NCI-H2196 treated with DMSO at 0.1 percent for 48 hours (cell line): ENCODE measurements around the gene SEPTIN11.
"Not testable (repeated sequence)": the region's sequence is repeated elsewhere in the genome, so short reads cannot be mapped to it uniquely, and the experiment has no call there.

ENCODE experiments used
- DNase-seq: peaks from one replicate; lab custom pipeline; 2025; ENCODE audit not compliant: unreplicated experiment; lab: John Stamatoyannopoulos, UW

The SEPTIN11 gene

DNA sequence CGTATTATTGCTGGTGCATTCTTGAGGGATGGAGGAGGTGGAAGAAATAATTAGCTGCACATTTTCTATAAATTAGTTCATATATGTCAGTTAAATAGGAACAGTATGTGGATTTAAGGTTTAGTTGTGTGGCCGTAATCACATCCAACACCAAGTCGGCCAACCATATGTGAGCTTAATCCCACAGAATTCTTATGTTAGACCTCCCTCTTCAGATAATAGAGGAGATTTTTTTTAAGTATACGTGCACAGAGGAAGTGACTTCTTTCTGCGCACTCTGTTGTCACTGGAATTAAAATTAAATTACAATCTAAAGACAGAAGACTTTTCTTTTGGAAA, 2.1 kb downstream of the SEPTIN11 start:
- no peak for DNase-seq

DNA sequence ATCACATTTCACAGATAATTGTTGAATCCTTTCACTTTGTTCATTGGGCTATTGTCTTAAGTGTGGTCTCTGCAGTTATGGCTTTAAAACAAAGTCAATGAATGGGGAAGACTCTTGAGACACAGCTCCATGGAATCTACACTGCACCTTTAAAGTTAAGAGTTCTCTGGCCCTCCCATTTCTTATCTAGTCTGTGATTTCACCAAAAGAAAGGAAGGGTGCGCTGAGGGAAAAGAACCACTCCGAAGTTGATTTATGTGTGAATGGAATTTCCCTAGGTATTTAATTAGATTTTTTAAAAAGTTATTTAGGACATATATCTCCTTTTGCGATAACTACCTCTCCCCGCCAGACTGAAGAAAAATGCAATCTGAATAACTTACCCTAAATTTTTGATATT, 2.5 kb downstream of the SEPTIN11 start:
- no peak for DNase-seq

DNA sequence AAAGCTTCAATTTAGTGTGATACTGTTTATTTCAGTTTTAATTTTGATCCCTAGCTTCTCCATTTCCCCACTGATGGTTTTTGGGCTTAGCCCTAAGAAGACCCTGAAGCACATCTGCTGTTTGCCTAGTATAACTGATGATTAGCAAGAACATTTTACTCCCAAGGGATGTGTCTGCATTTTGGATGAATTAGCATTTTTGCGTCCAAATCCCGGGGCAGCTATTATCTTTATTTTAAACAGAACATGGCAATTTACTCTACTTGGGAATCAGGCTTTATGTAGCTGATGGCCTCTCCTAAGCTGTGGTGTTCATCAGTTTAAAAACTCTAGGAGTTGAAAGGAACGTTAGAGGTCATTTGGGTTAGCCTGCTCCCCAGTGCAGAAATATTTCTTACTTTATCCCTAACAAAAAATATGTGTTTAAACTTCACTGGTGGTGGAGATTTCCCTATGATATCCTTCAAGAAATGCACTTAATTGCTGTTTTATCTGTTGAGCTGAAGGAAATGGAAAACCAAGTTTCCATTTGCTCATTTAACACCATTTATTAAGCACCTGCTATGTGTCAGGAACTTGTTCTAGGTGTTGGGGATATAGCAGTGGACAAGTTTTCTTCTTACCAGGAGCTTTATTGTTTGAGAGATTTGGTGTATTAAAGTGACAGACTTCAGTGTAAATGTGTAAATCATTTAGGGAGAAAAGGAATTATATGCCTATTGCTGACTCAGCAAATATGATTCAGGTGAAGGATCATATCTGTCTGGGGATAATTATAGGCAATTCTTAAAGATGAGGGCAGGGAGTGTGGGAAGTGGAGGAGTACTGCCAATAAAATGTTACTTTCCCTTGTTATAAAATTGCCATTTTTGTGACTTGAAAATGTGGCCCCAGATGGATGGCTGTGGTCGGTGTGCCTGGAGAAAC, 3.4 kb downstream of the SEPTIN11 start:
- DNase-seq, result no peak

DNA sequence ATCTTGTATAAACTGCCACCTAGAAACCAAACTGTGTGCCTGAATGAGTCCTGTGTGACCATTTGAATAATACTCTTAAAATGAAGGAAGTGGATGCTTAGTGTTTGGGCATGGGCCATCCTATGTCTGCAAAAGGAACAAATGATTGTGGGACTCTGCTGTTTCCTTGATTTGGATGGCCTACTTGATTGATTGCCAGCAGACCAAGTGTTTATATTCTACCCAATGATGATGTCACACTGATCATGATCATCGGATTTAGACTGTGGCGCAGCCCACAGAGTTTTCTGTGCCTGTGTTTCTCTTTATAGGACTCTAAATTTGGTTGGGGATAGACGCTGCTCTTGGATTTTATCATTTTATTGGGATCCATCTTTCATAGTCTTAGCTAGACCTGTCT, 4.4 kb downstream of the SEPTIN11 start:
- no peak for DNase-seq

DNA sequence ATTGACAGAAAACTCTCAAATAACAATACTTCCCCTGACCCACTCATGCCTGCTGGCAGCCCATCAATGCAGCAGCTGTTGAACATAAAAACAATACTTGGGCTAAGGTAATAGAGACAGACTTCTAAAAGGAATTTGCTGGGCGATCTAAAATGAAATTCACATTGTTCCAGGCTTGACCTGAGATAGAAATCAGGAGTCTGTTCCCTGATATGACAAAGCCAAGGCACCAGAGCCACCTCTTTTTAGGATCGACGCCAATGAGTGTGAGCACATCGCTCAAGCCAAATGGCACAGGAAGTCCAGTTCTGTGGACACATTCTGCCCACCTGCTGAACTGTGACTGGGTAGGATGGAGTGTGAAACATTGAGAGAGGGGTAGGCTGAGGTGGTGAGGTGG, 4.9 kb downstream of the SEPTIN11 start:
- DNase-seq, result no peak

DNA sequence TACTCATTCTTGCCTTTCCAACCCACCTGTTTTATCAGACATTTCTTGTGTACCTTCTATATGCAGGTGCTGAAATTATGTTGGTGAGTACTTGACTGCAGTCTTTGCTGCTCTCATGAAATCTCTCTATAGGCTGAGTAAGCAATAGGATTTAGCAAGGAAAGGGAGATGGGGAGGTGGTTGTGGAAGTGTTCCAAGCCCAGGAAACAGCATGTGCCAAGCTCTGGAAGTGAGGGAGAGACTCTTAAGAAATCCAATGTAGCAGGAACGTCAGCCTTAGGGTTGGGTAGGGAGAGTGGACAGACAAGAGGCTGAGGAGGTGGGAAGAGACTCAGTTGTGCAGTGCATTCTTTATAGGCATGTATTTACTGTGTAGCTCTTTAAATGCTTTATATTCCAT, 5.6 kb downstream of the SEPTIN11 start:
- no peak for DNase-seq

DNA sequence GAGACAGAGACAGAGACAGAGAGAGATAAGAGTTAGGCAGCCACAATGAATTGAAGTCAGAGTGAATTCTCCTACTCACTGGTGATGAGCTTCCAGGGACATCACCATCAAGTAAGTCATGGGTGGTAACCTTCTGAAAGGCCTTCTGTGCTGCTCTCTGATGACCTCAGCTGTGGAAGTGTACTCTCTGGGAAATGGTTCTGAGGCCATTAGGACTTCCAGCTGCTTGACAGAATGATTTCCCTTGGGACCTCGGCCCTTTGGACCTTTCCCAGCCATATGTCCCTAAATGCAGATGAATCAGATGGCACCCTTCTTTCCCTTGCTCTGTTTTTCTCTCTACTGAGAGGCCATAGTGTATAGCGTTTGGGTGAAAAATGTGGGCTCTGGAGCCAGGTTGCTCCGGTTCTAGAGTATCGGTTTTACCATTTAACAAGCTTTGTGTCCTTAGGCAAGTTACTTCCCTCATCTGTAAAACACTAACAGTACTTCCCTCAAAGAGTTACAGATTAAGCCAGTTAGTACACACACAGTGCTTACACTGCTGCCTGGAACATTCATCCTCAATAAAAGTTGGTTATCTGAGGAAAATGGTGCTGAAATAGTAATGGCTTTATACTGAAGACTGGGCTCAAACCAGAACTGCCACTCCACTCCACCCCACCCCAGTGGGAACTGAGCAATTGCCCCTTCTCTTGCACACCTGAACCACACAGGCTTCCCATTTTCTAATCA, 7.6 kb downstream of the SEPTIN11 start:
- no peak for DNase-seq

DNA sequence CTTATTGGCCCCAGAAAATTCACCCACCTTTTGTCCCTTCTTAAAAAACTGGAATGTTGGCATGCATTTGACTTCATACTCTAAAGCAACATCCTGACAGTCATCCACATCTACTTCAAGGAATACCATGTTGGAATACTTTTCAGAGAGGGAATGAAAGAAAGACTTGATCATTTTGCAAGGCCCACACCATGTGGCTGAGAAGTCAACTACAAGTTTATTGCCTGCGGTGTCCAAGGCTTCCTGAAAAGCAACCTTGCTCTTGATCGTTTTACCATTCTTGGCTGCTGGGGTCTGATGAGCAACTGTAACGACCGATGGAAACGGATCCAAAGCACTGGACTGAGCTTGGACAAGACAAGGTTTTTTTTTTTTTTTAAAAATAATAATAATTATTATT, 9.3 kb downstream of the SEPTIN11 start:
- DNase-seq, result no peak

DNA sequence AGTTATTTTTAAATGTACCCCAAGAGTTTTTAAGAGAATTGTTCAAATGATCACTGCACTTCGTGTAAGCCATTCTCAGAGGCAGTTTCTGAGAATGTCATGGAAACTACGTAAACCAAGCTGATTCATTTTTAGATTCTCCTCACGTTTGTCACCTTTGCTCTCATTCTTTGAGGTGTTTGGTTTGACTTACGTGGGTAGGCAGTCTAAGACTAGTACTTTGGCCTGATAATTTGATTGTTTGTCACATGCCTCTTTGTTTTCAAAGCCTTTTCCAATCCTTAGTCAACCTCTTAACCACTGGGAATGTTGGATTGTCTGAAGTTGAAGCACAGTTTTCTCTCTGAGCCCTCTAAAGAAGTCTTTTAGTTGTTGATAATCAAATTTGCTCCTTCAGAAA, 10.5 kb downstream of the SEPTIN11 start:
- no peak for DNase-seq

DNA sequence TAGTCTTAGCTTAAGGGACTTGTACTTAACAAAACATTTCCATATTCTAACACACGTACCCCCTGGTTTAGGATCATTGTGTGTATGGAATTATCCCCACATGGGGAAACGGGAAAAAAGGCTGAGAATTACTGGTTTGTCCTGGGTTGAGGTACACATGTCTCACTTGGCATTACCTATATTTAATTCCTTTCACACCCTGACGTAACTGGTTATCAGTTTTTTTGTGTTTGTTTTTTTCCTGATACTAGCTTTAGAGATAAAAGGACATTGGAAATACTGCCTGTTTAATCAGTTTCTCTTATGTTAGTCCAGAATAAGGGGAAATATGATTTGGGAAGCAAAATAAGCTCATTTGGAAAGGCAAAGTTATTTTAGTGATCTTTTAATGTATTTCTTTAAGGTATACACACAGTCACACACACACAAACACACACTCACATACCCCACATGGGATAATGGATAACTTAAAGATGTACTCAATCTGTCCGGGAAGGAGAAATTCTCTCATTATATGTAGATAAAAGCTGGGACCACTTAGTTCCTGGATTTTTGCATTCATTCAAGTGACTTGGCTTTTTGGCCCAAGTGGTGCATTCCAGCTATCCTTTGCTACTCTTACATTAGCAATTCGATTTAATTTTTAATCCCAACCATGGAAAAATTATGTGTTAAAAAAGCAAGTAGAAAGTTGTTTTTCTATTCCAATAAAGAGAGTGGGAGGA, 13.0 kb downstream of the SEPTIN11 start:
- DNase-seq, result no peak

DNA sequence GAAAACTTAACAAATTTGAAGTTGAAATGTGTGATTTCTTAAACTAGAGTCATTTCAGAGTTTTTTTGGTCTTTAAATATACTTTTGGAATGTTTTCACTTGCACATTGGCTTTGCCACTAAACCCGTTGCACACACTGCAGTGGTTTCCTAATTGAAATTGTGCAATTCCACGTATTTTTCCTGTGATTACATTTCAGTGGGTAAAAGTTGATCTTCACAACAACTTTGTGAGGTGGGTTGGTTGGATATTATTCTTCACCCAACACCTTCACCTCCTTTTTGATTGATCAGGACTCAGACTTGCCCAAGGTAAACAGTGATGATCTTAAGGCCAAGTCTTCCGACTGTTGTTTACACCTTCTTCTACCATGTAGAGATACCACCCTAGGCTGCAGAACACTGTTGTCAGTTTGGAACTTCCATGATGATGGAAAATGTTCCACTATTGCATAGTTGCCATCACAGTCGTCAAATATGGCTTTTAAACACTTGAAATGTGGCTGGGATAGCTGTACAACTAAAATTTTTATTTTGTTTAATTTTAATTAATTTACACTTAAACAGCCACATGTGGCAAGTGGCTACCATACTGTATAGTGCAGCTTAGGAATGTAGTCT, 13.7 kb downstream of the SEPTIN11 start:
- DNase-seq, result no peak

DNA sequence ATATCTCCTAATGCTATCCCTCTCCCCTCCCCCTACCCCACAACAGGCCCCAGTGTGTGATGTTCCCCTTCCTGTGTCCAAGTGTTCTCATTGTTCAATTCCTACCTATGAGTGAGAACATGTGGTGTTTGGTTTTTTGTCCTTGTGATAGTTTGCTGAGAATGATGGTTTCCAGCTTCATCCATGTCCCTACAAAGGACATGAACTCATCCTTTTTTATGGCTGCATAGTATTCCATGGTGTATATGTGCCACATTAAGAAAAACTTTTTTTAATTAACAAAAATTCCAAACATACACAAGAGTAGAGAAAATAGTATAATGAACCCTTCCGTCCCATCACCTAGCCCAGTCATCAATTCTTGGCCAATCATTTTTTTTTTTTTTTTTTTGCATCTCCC, 14.4 kb downstream of the SEPTIN11 start:
- not testable (repeated sequence) for DNase-seq

DNA sequence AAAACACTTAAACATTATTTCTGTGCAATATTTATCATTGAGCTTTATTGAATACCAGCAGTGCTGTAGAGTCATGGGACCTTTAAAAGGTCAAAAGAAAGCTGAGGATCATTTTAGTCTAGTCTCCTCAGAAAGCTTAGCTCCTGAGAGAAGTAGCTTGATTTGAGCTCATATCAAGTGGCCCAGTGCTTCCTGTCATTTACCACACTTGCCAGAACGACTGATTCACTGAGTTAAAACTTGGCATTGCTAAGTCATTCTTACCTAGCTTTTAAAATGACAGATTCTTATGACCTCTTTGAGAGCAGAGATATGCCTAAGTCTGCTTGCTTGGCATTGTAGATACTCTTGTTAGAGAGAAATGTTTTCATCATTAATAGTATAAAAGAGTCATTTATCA, 15.2 kb downstream of the SEPTIN11 start:
- DNase-seq, result no peak

DNA sequence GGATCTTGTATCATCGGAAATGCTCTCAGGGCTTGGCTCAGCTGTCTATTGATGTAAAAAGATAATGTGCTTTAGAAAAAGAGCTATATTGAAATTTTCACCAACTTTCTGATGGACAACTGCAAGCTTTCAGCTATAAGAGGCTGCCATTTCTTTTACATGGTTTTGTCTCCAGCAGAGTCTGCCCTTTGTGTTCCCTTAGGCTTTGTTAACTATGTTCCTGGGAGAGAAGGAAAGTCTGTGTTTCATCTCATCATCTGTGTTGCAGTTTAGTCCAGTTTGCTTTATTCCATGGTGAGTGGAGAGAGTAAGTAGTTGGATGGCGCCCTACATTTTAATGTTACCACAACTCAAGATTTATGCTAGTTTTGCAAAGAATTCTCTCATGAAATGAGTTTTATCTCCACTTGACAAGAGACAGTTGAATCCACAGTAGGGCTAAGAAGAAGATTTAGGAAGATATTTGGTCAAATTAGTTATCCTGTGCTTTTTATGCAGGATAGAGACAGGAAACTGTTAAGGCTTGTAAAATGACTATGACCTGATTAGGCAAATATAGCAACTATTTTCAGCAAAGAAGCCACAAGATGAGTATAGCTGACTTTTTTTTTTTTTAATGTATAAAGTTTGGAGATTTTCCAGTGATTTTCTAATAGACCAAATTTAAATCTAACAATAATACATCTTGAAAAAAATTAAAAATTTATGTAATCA, 16.5 kb downstream of the SEPTIN11 start:
- DNase-seq, result no peak

DNA sequence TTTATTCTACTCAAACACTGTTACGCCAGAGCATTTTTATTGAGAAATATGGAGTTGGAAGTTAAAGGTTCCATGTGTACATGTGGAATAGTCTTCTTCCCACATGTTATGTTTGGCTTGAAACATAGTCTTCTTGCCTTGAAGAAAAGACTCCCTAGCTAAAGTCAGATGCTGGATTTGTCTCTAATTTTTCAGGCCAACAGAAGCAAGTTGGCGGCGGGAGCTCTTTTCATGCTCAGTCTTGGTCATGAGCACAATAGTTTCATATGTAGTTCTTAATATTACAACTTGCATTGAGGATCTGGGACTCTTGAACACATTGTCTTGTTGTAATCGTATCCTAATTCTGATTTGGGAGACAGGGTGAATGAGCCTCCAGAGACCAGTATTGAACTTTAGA, 19.4 kb downstream of the SEPTIN11 start:
- no peak for DNase-seq

DNA sequence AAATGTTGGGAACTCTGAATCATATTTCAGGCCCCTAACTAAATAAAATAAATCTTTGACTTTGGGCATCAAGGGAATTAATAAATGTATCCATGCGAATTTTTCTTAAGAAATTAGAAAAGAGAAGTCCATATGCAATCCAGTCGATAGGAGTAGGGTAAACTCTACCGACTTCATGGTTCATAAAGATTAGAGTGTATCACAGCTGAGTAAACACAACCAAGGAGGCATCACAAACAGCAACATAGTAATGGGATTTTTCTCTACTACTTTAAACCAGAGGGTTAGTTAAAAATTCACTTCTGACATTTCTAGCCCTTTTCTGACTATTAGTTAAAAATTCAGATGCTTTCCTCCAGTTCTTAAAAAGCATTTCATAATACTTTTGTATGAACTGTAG, 19.9 kb downstream of the SEPTIN11 start:
- no peak for DNase-seq

DNA sequence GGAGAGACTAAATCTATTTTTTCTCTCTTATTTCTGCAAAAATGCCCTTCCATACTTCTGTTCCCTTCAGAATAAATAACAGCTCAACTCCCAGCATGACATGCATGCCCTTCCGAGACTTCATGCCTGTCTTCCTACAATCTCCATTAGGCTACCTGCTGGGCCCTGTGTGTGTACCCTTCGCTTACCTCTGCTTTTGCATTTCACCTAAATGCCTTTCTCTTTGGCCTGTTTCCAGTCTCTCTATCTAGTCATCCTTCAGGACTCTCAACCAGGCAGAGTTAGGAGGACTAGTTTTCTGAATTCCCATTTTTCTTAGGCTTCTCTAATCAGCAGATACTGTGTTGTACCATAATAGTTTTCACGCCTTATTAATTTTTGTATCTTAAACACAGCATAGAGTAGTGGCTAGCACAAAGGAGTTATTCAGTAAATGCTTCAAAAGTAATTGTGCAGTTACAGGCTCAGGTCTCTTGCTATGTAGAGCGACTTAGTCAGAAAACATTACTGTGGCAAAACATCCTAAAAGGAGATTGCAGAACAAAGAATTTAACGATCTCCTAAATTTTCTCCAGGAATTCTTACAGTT, 20.5 kb downstream of the SEPTIN11 start:
- no peak for DNase-seq

DNA sequence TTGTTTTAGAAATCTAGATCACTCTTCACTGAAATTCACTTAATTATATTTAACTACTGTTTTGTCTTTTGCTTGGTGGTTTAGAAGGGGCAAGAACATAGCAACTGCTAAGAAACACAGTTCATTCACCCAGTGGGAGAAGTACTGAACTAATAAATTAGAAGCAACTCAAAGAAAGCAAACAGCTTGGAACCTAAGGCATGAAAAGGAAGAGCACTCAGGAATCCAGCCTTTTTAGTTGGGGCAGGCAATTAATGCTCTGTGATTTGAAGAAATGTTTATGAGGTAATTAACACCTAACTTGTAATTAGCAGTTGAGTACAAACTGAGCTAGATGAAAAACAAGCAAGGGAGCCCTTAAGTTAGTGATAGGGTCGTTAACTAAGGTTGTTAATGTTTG, 22.8 kb downstream of the SEPTIN11 start:
- no peak for DNase-seq

DNA sequence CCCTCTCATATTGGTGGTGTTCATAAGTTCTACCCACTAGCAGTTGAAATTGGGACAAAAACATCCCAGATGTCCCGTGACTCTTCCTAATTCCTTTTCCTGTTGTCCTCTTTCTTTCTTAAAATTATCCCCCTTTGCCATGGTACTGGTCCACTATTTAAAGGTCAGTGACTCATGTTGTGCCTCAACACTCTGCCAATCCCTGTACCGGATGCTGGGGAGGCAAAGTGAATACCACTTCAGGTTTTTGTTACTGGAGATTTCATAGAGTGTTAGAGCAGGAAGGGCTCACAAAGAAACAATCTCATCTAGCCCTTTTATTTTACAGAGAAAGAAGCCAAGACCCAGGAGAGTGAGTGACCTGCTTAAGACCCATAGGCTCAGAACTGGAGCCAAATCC, 24.6 kb downstream of the SEPTIN11 start:
- DNase-seq, result no peak

DNA sequence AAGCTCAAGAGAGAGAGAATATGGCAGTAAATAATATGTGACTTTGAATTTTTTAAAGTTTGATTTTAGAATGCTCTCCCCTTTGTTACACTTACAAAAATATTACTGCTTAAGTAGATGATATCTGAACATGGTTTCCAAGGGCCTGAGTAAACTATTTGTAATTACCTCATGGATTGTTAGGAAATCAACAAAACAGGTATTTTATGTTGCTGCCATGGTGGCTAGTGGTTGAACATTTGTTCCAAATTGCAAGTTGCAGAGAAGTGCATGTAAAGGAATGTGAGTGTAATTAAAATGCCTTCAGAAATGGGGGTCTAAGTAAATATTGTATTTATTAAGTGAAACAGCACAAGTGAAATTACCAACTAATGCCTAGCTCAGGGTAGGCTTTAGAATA, 27.6 kb downstream of the SEPTIN11 start:
- DNase-seq, result no peak
